GM18517 (cell line): ENCODE data around the gene IFI27.

Experiments
- ATAC-seq: cut with Tn5 transposase; IDR thresholded peaks from one replicate; pipeline ENCODE4 v1.9.1; 2021; ENCODE audit warnings: mild to moderate bottlenecking, moderate library complexity; ENCODE audit not compliant: unreplicated experiment

IFI27 gene

DNA sequence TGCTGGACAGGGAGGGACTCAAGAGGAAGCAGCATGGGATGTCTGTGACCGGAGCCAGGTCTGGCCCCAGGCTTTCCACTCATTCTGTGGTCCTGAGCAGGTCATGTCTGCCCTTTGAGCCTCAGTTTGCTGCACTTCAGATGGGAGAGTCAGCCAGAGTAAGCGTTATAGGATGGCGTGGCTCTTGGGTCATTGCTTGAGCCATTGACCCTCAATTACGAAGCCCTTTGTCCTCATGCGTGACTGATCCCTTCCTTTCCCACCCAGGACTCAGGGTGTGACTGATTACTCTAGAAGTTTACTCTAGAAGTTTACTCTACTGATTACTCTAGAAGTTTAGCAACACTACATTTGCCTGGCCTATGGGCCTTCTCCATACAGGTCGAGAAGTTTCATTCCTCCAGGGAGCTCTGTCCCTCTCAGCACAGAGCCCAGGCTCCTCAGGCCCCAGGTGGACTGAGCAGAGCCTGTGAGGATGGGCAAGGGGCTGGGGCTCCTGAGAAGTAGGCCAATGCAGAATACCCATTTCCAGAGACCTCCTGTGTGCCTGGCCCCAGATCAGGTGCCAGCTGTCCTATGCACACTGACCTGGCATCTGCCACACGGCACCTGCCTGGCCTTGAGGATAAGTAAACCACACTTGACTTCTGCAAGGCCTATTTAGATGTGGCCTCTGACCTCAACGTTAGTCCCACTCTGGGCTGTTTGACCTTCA, 7.6 kb upstream of the IFI27 start:
- no peak for ATAC-seq

DNA sequence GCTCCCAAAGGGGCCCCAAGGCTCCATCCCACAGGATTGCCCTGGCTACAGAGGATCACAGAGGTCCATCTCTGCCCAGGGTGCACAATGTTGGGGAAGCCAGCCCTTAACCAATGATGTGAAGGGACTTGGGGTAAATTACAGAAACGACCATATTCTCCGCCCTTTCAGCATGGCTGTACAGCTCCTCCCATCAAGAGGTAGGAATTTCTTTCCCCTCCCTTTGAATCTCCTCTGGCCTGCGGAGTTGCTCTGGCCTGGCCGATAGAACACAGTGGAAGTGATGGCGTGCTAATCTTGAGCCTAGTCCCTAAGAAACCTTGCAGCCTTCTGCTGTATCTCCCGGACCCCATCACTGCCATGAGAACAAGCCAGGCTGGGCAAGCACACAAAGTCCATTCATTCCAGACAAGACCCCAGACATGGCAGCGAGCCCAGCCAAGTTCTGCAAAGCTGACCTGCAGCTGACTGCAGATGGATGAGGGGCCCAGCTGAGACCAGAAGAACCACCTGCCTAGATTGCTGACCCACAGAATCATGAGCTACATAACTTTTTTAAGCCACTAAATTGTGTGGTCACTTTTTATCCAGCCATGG, 6.9 kb upstream of the IFI27 start:
- ATAC-seq: no peak

DNA sequence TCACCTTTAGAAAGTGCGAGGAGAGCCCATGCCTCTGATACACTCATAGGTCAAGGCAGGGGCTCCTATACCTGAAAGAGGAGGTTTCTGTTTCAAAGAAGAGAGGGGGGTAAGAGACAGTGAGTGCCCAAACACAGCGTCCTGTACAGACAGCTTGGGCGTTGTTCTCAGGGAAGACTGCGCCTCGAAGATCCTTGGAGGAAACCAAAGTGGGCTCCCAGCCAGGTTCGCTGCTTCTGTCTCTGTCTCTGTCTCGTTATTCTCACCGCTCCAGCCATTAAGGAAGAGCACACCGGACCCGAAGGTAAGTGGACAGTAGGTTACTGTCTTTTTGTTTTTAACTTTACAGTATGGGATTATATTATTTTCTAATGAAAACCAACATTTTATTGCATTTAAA, 5.8 kb upstream of the IFI27 start:
- ATAC-seq: no peak

DNA sequence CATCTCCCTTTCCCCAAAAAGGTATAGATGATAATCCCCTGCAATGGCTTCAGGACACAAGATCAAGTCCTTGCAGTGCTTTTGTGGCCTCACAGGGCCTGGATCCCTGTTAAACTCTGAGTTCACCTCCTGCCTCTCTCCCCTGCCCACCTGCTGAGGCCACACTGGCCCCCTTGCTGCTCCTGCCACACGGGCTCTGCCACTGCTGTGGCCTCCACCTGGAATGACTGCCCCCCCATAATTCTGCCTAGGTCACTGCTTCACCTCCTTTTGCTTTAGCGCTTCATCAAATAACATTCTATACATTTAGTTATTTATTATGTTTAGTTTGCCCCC, 653 bp upstream of the IFI27 start:
- no peak for ATAC-seq

DNA sequence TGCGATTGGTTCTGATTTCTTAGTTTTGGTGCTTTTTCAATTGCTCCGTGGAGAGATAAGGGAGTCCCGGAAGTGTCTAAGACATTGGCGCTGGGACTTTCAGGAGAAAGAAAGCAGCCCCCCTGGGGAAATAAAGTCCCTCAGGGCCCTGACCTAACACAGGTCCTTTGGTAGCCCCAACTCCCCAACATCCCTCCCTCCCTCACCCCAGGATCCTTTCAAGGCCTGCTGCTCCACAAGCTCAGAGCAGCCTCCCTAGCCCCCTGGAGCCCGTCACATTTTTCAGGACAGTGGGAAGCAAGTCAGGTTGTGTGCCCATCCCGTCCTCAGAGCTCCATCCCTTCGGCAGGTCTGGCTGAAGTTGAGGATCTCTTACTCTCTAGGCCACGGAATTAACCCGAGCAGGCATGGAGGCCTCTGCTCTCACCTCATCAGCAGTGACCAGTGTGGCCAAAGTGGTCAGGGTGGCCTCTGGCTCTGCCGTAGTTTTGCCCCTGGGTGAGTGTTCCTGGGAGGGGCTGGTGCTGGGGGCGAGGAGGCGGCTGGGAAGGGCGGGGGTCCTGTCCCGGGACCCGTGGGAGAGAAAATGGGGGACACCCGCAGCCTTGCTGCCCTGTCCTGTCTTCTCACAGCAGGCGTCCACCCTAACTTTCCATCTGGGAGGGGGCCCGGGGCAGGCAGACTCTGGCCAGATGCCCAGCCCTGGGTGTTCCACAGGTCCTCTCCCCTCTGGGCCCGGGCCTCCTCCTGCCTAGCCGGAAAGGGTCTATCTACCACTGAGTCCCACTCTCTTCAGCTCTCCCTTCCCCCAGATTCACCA, 950 bp downstream of the IFI27 start:
- no peak for ATAC-seq

DNA sequence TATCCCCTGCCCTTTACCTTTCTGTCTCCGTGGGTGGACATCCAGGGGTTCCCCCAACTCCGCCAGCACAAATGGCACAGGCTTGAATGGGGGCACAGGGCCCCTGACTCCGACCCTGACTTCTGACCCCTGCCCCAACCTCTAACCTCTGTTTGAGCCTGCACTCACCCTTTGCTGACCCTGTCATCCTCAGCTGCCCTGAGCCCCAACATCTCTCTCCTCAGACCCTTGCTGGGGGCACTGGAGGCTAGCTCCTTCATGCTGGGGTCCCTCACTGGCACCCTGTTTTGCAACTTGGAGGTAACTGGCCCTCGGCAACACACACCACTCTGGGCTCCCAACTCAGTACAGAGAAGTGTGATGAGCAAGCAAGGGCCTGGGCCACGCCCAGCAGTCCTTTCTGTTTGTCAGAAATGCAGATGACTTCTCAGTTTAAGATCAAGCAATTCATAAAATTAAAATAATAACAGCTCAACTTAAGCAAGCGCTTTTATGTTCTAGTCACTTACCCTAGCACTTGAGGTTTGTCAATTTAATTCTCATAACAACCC, 2.1 kb downstream of the IFI27 start:
- ATAC-seq: no peak

DNA sequence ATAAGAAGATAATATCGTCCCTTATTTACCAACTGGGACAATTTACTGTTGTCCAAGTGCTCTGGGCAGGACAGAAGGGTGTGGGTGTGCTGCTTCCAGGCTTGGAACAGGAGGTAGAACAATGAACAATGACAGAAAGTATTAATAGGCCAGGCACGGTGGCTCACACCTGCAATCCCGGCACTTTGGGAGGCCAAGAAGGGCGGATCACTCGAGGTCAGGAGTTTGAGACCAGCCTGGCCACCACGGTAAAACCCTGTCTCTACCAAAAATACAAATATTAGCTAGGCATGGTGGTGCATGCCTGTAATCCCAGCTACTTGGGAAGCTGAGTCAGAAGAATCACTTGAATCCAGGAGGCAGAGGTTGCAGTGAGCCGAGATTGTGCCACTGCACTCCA, 2.5 kb downstream of the IFI27 start:
- ATAC-seq: no peak

DNA sequence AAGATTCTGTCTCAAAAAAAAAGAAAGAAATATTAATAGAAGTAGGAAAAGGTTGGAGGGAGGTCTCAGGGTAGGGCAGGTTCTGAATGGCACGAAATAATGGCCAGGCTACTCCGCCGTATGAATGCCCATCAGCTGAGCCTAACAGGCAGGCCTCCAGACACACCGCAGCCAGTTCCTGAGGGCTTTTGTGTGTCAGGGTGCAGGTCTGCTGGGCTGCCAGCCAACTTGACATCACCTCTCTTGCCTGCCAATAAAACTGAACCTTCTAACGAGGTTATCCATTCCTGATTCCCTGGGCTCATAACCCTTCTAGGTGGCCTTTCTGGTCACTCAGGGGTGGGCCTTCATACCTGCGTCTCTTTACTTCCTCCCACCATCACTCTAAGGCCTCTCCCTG, 3.0 kb downstream of the IFI27 start:
- no peak for ATAC-seq

DNA sequence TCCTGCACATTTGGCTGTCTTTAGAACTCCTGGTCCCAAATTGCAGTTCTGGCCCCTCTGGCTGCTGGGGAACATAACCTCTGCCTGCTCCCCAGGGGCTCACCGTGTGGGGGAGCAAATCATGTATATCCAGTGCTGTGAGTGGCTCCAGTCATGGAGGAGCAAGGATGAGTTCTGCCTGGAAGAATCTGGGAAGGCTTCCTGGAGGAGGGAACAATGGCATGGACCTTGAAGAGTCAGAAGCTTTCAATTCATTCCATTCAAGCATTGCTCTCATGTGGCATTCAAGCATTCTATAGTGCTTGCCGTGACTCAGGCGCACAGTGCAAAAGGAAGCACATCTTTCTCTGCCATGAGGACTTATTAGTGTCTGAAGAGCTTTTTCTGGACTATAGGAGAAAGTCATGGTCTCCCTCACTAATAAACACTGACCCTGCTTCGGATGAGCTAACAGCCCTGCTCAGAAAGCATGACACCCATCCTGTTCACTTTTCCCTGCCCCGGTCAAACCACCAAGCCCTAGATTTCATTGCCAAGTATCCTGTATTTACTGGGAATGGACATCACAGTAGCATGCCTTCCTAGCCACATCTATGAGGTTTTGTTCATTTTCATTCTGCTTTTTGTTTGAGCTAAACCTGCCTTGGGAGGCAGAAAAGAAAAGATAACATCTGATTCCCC, 3.5 kb downstream of the IFI27 start:
- no peak for ATAC-seq

DNA sequence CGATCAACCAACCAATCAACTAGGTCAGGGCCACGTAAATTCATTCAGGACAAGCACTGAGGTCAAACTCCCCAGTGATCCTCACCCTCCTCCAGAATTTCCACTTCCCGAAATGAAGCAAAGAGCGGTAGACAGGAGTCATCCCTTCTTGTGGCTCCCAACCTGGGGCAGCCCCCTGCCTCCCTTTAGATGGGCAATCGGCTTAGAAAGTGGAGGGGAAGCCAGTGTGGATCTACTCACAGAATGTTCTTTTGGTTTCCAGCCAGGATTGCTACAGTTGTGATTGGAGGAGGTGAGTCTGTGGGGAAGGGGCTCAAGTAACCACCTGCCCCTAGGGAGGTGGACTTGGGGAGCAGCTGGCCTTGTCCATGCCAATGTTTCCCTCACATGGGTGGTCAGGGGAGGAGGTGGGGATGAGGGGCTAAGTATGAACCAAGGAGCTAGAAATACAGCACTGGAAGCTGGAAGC, 4.1 kb downstream of the IFI27 start:
- ATAC-seq: no peak

DNA sequence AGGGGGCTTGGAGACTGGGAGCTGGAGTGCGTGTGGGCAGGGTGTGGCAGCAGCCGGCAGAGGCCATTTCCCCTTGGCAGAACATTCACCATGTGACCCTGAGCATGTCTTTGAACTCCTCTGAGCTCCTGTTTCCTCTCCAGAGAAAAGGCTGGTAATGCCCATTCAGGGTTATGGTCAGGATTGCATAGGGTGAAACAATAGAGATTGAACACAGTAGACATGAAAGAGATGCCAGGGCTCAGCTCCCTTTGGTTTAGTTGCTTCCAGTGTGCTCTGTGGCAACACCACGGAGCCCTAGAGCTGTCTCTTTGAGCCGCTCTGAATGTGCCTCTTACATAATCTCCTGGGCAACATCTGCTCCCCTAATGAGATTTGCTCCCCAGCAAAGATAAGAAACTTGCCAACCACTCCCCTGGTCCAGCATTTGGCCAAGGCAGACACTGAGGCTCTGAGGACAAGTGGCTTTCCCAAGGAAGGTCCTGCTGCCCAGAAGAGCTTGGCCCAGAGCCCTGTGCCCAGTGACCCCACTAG, 4.6 kb downstream of the IFI27 start:
- ATAC-seq: no peak

DNA sequence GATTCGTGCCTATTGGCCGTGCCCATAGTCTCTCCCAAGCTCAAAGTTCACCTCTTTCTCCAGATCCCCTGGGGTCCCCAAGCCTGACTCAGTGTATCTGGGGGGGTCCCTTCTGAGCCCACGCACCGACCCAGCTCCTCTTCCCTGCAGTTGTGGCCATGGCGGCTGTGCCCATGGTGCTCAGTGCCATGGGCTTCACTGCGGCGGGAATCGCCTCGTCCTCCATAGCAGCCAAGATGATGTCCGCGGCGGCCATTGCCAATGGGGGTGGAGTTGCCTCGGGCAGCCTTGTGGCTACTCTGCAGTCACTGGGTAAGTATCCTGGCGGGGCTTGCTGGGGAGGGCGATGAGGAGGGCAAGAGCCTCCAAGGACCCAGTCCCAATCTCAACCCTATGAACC, 5.1 kb downstream of the IFI27 start:
- no peak for ATAC-seq

DNA sequence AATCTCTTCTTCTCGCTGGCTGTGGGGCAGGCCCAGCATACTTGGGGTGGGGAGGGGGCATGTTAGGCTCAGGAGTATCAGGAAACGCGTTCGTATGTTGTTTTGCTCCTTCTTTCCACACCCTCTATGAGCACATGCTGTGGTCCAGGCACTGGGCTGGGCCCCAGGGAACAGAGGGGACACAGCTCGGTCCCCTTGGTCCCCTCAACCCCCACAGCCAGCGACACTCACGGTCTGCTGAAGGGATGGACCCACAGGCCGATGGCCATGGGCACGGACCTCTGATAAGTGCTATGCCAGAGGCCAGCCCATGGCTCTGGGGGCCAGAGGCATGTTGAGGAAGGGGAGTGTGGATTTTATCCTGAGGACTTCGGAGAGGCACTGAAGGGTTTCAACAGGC, 6.2 kb downstream of the IFI27 start:
- ATAC-seq: no peak

DNA sequence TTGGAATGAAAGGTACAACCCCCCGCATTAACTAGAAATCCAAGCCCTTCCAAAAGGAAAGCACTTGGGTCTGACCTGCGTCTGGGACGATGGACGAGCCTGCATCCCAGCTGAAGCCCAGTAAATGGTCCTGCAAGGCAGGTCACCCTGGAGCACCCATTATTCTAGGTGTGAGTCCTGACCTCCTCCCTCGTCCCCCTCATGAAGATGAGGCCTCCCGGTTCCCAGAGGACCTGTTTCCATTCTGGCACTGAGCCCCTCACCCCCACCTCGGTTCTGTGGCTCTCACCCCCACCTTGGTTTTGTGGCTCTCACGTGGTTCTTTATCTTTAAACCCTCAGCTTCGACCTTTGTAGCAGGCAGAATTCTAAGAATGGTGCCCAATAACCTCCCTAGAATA, 7.3 kb downstream of the IFI27 start:
- no peak for ATAC-seq

DNA sequence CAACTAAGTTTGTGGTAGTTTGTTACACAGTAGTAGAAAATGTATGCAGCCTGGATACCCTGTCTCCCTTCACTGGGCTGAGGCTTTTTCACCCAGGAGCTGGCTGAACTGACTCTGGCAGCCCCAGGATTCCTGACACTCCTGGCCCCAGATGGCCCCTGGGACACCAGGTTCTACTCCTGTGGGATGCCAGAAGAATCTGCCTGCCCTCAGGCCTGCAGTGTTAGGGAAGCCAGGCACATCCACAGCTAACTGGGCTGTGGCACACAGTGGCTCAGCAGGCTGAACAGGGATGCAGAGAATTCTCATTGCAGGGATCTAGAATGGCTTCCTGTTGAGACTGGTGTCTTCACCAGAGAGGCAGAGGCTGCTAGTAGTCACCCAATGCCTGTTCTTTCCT, 8.5 kb downstream of the IFI27 start:
- ATAC-seq: no peak

DNA sequence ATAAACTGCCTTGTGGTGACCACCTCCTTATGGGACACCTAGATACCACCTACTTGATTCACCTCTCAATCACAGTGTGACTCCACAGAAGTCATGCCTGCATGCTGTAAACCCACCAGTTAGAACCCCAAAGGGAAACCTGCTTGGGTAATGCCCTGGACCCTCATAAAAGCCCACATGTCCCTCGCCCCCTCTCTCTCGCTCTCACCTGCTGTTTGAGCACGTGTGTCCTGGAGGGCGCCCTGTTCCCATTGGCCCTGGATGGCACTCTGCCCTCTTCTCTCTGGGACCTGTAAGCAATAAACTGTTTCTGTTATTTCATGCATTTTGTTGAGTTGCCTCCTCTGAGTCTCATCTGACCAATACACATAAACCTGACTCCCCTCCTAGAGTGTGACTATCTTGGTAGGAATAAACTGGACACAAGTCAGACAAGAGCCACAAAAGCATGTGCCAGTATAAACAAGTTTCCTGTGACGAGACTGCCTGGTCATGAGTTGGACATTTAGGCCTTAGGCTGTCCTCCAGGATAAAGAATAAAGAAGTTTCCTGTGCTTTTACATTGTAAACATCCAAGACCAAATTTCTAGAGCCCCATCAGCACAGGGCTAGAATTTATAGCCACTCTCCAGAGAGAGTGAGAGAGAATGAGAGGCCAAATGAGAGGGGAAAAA, 10.3 kb downstream of the IFI27 start:
- ATAC-seq: no peak

DNA sequence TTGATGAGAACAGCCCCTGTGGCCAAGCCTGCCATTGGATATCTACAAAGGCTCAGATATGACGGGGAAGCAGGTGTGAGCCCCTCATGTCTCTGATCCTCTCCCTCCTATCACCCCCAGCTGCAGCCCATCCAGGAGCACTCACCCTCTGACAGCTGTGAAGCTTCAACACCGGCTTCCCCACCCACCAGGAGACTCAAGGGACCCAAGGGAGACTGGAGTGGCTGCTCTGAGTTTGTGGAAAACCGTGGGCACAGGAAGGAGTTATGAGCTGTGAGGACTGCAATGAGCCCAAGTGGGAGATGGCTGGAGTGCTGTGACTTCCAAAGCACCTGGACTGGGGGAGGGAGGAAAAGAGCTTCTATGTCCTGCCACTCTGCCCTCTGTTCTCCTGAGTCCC, 10.9 kb downstream of the IFI27 start:
- ATAC-seq: no peak

DNA sequence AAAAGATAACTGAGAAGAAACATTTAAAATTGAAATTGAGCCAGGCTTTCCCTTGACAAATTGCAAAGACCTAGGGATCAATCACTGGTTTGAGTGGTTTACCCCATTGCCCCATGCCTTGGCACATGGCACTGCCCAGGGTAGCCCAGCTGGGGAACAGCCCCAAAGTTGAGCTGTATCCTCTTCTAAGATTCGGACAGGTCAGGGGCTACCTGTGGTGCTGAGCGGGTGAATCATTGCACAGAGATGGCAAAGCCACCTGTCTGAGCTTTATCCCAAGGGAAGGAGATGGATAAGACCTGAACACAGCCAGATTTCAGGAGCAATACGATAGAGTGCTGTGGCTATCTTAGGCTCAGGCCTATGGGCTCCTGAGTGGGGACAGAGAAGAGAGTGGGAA, 11.9 kb downstream of the IFI27 start:
- no peak for ATAC-seq

DNA sequence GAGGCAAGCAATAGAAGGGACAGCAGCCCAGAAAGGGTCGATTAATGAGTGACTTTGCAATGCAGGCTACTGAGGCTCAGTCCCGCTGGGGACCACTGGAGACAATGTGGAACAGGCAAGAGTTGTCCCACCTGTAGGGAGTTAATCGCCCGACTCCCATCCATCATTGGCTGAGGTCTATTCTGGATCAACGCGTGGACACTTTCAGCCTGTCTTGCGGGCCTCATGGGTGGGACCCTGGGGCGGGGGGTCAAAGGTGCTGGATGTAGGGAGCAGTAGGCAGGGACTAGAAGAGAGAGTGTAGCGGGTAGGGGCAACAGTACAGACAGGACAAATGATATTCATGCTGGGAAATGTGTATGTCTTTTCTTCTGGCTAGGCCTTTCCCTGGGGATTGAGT, 12.8 kb downstream of the IFI27 start:
- ATAC-seq: no peak

DNA sequence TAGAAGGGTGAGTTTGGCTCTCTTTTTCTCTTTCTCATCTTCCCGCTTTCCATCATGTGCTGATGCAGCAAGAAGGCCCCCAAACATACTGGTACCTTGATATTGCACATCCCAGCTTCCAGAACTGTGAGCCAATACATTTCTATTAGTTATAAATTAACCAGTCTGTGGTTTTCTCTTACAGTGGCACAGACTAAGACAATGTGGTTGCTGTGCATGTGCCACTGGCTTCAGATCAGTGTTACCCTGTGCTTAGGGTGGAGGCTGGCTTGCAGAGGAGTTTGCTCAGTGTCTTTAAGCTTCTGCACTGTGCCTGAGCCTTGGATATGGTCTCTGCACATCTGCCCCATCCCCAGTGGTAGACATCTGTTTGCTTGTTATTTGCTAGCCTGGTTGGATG, 13.3 kb downstream of the IFI27 start:
- ATAC-seq: no peak
